ENCODE measurements around the gene ZC3H10.

The ZC3H10 gene

DNA sequence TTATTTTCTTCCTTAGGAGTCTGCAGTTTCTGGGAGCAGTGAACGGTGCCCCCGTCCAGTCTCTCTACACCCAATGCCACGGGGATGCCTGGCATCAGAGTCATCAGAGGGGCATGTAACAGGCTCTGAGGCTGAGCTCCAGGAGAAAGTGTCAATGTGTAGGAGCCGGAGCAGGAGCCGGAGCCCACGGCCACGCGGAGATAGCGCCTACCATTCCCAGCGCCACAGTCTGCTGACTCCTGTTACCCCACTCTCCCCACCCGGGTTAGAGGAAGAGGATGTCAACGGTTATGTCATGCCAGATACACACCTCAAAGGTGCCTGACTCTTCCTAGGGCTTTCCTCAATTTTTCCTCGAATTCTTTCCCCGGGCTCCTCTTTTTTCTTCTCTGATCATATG lies 17.0 kb upstream of the ZC3H10 start:
- CTCF ChIA-PET, result no interaction called here
- TF ChIP-seq BHLHE40 (IDR thresholded peaks at IDR 0.05; ENCODE audit: borderline replicate concordance), result no peak
- no peak for TF ChIP-seq ARNT (IDR thresholded peaks at IDR 0.05)
- no peak for TF ChIP-seq NFRKB (IDR thresholded peaks at IDR 0.05)
- no peak for TF ChIP-seq FOXM1 (IDR thresholded peaks at IDR 0.05; ENCODE audit: borderline replicate concordance)
- TF ChIP-seq SP1 (IDR thresholded peaks at IDR 0.05), result no peak
- no peak for TF ChIP-seq TARDBP (IDR thresholded peaks at IDR 0.05)
- TF ChIP-seq ELF4 (IDR thresholded peaks at IDR 0.05), result no peak
- no peak for TF ChIP-seq FOXA1 (IDR thresholded peaks at IDR 0.05)
- no peak for TF ChIP-seq L3MBTL2 (conservative IDR thresholded peaks at IDR 0.05)
- TF ChIP-seq CTBP1 (IDR thresholded peaks at IDR 0.05; ENCODE audit: borderline replicate concordance), result no peak
- TF ChIP-seq FOXK2 (IDR thresholded peaks at IDR 0.05), result no peak
- no peak for TF ChIP-seq LEF1 (IDR thresholded peaks at IDR 0.05; ENCODE audit: borderline replicate concordance)
- no peak for TF ChIP-seq SUZ12 (IDR thresholded peaks at IDR 0.05)
- no peak for TF ChIP-seq HDGF (IDR thresholded peaks at IDR 0.05; ENCODE audit: borderline replicate concordance)
- TF ChIP-seq, protein P1, sequence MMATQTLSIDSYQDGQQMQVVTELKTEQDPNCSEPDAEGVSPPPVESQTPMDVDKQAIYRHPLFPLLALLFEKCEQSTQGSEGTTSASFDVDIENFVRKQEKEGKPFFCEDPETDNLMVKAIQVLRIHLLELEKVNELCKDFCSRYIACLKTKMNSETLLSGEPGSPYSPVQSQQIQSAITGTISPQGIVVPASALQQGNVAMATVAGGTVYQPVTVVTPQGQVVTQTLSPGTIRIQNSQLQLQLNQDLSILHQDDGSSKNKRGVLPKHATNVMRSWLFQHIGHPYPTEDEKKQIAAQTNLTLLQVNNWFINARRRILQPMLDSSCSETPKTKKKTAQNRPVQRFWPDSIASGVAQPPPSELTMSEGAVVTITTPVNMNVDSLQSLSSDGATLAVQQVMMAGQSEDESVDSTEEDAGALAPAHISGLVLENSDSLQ (IDR thresholded peaks at IDR 0.05), result no peak
- no peak for TF ChIP-seq ZNF384 (IDR thresholded peaks at IDR 0.05)
- DNase-seq (ENCODE audit: extremely low spot score), result no peak
- POLR2A ChIA-PET, result interaction anchor here (1.0 to 6.1 kb wide), 3 partner anchors 16 to 21 kb away, joined by 3 to 65 read pairs (median 3); partner anchors contain the start of genes ERBB3 and ZC3H10

DNA sequence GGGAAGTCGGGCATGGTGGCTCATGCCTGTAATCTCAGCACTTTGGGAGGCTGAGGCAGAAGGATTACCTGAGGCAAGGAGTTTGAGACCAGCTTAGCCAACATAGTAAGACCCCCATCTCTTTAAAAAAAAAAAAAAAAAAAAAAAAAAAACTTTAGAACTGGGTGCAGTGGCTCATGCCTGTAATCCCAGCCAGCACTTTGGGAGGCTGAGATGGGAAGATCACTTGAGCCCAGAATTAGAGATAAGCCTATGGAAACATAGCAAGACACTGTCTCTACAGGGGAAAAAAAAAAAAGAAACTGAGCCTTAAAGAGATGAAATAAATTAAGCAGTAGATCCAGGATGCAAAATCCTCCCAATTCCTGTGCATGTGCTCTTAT lies 15.4 kb upstream of the ZC3H10 start:
- no peak for DNase-seq (ENCODE audit: extremely low spot score)
- CTCF ChIA-PET, result interaction anchor here (1.4 kb wide), 1 partner anchor 18 kb away, joined by 6 read pairs; no protein-coding TSS in a partner anchor
- POLR2A ChIA-PET, result interaction anchor here (1.0 to 6.1 kb wide), 4 partner anchors 12 to 56 kb away, joined by 4 to 65 read pairs (median 12); partner anchors contain the start of genes ERBB3 and ESYT1
- TF ChIP-seq ARNT (IDR thresholded peaks at IDR 0.05) (no peak), BHLHE40 (IDR thresholded peaks at IDR 0.05; ENCODE audit: borderline replicate concordance) (no peak), FOXA1 (IDR thresholded peaks at IDR 0.05) (no peak), SUZ12 (IDR thresholded peaks at IDR 0.05) (no peak), SP1 (IDR thresholded peaks at IDR 0.05) (no peak), ELF4 (IDR thresholded peaks at IDR 0.05) (no peak), NFRKB (IDR thresholded peaks at IDR 0.05) (no peak), LEF1 (IDR thresholded peaks at IDR 0.05; ENCODE audit: borderline replicate concordance) (no peak), FOXK2 (IDR thresholded peaks at IDR 0.05) (no peak)
- TF ChIP-seq, protein P1 (IDR thresholded peaks at IDR 0.05), result no peak

DNA sequence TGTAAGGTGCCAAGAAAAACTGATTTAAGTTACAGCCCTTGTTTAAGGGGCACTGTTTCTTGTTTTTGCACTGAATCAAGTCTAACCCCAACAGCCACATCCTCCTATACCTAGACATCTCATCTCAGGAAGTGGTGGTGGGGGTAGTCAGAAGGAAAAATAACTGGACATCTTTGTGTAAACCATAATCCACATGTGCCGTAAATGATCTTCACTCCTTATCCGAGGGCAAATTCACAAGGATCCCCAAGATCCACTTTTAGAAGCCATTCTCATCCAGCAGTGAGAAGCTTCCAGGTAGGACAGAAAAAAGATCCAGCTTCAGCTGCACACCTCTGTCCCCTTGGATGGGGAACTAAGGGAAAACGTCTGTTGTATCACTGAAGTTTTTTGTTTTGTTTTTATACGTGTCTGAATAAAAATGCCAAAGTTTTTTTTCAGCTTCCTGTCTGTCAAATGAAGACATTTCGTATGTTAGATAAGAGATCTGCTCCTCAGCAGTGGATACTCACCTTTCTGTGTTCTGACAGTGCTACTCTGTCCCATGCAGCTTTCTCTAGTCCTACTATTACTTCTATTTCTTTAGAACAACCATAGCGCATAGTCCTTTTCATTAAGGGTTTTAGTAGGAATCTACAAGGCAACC lies 14.9 kb upstream of the ZC3H10 start:
- POLR2A ChIA-PET, result interaction anchor here (1.0 to 6.1 kb wide), 12 partner anchors 8 to 346 kb away, joined by 4 to 122 read pairs (median 10); partner anchors contain the start of genes CNPY2, ERBB3, RAB5B and RNF41
- TF ChIP-seq TARDBP (IDR thresholded peaks at IDR 0.05), result no peak
- CTCF ChIA-PET, result no interaction called here
- DNase-seq (ENCODE audit: extremely low spot score), result no peak

DNA sequence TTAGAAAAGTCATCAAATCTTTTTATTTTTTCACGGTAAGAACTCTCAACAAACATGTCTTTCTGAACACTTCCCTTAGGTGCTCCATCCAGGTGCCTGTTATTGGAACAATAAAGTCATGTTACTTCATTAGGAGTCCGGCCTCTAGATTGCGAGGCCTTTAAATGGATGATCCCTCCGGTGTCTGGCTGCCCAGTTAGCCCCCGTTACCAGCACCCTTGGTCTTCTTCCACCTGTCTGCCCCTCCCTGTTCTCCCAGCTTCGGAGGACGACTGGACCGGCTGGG lies 14.3 kb upstream of the ZC3H10 start:
- TF ChIP-seq FOXK2 (IDR thresholded peaks at IDR 0.05), result no peak
- TF ChIP-seq TARDBP (IDR thresholded peaks at IDR 0.05), result no peak
- no peak for TF ChIP-seq SP1 (IDR thresholded peaks at IDR 0.05)
- no peak for TF ChIP-seq ZNF384 (IDR thresholded peaks at IDR 0.05)
- TF ChIP-seq CTBP1 (IDR thresholded peaks at IDR 0.05; ENCODE audit: borderline replicate concordance), result no peak
- no peak for TF ChIP-seq ELF4 (IDR thresholded peaks at IDR 0.05)
- TF ChIP-seq HDGF (IDR thresholded peaks at IDR 0.05; ENCODE audit: borderline replicate concordance), result no peak
- TF ChIP-seq, protein P1 (IDR thresholded peaks at IDR 0.05), result no peak
- TF ChIP-seq LEF1 (IDR thresholded peaks at IDR 0.05; ENCODE audit: borderline replicate concordance), result no peak
- no peak for TF ChIP-seq NFRKB (IDR thresholded peaks at IDR 0.05)
- TF ChIP-seq BHLHE40 (IDR thresholded peaks at IDR 0.05; ENCODE audit: borderline replicate concordance), result no peak
- no peak for TF ChIP-seq L3MBTL2 (conservative IDR thresholded peaks at IDR 0.05)
- no peak for TF ChIP-seq FOXM1 (IDR thresholded peaks at IDR 0.05; ENCODE audit: borderline replicate concordance)
- no peak for TF ChIP-seq SUZ12 (IDR thresholded peaks at IDR 0.05)
- TF ChIP-seq FOXA1 (IDR thresholded peaks at IDR 0.05), result no peak
- no peak for TF ChIP-seq ARNT (IDR thresholded peaks at IDR 0.05)
- DNase-seq (ENCODE audit: extremely low spot score), result no peak
- ChIA-PET CTCF (interaction anchor here (0.7 to 1.6 kb wide), 4 partner anchors 9 to 86 kb away, joined by 3 to 9 read pairs (median 4); partner anchors contain the start of gene SMARCC2), POLR2A (interaction anchor here (0.6 to 6.1 kb wide), 27 partner anchors 9 to 345 kb away, joined by 3 to 122 read pairs (median 5); partner anchors contain the start of genes CNPY2, ERBB3, ESYT1 and RAB5B)

DNA sequence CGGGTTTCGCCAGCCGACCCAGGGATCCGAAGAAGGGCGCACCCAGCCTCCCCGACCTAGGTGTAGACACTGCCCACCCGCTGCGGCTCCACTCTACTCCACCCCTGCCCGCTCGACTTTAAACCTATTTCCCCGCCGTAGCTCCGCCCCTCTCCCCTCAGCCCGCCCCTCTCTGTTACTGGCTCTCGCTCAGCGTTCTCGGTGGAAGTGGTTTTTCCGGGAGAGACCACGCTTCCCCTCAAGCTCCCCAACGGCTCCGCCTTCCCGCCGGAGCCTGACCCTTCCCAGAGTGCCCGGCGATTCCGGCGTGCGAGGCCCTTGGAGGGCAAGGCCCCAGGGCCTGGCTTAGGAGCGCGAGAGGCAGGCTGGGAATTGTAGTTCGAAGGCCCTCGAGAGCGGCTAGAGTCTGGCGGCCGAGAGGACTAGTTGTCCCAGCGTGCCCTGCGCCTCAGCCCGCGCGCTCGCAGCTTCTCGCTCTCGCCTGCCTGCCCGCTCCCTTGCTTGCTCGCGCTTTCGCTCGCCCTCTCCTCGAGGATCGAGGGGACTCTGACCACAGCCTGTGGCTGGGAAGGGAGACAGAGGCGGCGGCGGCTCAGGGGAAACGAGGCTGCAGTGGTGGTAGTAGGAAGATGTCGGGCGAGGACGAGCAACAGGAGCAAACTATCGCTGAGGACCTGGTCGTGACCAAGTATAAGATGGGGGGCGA lies 13.8 kb upstream of the ZC3H10 start, which contains the start of gene PA2G4:
Gene PA2G4 (plus strand): TSS at position 451 of the 706 bp plus-strand sequence. CDS start 179 bp downstream, at position 630.
- ChIA-PET CTCF (interaction anchor here (0.7 to 1.6 kb wide), 4 partner anchors 9 to 85 kb away, joined by 3 to 9 read pairs (median 4); partner anchors contain the start of gene SMARCC2), POLR2A (interaction anchor here (0.6 to 6.1 kb wide), 28 partner anchors 9 to 345 kb away, joined by 3 to 122 read pairs (median 6); partner anchors contain the start of genes CNPY2, ERBB3, ESYT1 and RAB5B)
- peak; percentile 95 for DNase-seq (ENCODE audit: extremely low spot score)
- TF ChIP-seq FOXA1 (IDR thresholded peaks at IDR 0.05) (no peak), L3MBTL2 (conservative IDR thresholded peaks at IDR 0.05) (peak; percentile 97)

Data from HEK293T (cell line).